ENCODE data around the gene GALNT9.

The GALNT9 gene

DNA sequence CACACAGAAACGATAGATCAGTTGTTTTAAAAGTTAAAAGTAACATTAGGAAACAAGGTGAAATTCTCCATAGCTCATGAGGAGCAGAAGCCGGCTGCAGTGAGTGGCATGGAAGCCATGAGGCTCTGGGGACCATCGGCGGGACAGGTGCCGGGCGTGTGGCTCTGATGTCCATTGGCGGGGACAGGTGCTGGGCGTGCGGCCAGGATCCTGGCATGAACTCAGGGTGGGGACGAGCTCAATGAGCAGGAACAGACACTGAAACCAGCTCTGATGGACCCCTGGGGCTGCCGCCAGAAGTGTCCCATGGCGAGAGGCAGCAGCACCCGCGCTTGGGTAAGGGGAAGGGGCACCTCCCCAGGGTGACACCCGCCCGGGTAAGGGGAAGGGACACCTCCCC, 110.1 kb downstream of the GALNT9 start:
- TF ChIP-seq, protein P1, sequence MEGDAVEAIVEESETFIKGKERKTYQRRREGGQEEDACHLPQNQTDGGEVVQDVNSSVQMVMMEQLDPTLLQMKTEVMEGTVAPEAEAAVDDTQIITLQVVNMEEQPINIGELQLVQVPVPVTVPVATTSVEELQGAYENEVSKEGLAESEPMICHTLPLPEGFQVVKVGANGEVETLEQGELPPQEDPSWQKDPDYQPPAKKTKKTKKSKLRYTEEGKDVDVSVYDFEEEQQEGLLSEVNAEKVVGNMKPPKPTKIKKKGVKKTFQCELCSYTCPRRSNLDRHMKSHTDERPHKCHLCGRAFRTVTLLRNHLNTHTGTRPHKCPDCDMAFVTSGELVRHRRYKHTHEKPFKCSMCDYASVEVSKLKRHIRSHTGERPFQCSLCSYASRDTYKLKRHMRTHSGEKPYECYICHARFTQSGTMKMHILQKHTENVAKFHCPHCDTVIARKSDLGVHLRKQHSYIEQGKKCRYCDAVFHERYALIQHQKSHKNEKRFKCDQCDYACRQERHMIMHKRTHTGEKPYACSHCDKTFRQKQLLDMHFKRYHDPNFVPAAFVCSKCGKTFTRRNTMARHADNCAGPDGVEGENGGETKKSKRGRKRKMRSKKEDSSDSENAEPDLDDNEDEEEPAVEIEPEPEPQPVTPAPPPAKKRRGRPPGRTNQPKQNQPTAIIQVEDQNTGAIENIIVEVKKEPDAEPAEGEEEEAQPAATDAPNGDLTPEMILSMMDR (IDR thresholded peaks at IDR 0.05; ENCODE audit: low read depth, low read length) = no peak

DNA sequence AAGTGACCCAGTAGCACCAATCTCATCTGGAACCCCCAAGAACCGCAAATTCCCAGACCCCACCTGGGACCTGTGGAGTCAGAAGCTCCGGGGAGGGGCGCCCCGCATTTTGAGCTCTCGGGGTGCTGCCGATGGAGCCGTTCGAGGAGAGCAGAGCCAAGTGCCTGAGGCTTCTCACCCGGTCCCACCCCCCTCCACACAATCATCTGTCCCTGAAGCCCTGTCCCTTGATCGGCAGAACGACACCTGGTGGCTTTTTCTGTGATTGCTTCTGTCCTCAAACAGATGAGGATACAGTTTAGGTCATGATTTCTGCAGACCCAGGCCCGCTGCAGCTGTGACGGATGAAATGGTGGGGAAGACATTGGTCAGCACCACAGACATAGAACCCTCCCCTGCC, 110.5 kb downstream of the GALNT9 start:
- TF ChIP-seq, protein P1 (IDR thresholded peaks at IDR 0.05; ENCODE audit: low read depth, low read length) = peak; percentile 38
- peak in 1 of 2 donors; percentile 16 for DNase-seq (ENCODE audit: low read depth in 2 of 2)
- no peak overlapping the region for H3K4me3 ChIP-seq (replicated peaks in 1 of 2; ENCODE audit: low read depth in 2 of 2, low read length in 2 of 2)

More for the DNA sequence above, 110.1 kb downstream of the GALNT9 start:
- no peak for DNase-seq (ENCODE audit: low read depth in 2 of 2)
- no peak overlapping the region for H3K4me3 ChIP-seq (replicated peaks in 1 of 2; ENCODE audit: low read depth in 2 of 2, low read length in 2 of 2)

DNA sequence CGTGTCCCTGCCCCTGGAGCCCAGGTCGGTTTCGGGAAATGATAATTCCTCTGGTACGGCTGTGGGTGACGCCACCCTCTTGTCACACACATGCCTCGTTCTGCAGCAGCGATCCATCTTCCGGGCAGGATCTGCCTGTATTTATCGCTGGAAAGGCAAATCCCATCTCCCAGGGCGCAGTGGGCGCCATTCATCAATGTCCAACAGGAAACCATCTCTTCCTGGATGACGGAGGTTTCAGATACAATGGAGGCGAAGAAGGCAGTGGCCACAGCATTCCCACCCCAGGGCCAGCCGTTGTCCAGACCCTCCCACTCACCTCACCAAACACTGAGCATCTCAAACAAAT, 110.9 kb downstream of the GALNT9 start:
- no peak for DNase-seq (ENCODE audit: low read depth in 2 of 2)

DNA sequence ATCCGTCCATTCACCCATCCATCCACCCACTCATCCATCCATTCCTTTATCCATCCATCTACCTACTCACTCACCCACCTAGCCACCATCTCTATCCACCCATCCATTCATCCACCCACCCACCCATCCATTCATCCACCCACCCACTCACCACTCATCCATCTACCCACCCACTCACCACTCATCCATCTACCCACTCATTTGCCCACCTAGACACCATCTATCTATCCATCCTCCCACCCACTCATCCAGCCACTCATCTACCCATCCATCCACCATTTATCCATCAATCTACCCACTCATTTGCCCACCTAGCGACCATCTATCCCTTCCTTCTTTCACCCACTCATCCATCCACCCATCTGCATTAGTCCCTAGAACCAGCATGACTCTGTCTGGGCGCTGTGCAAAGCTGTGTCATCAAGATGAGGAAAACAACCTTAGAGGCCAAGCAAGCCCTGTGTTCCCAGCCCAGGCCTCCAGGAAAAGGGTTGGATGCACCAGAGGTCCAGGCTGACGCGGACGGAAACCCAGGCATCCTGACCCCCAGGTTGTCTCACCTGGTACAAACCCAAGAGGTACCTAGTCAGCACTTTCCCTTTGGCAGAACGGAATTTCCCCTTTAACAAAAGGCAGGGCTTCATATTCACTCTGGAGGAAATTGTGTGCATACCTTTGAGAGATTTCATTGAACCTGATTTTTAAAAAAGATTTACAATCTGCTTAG, 111.4 kb downstream of the GALNT9 start:
- no peak overlapping the region for H3K4me3 ChIP-seq (replicated peaks in 1 of 2; ENCODE audit: low read depth in 2 of 2, low read length in 2 of 2)
- TF ChIP-seq, protein P1 (IDR thresholded peaks at IDR 0.05; ENCODE audit: low read depth, low read length) = no peak
- no peak for DNase-seq (ENCODE audit: low read depth in 2 of 2)

More for the DNA sequence above, 110.9 kb downstream of the GALNT9 start:
- TF ChIP-seq, protein P1 (IDR thresholded peaks at IDR 0.05; ENCODE audit: low read depth, low read length) = no peak
- H3K4me3 ChIP-seq (replicated peaks in 1 of 2; ENCODE audit: low read depth in 2 of 2, low read length in 2 of 2) = no peak overlapping the region

DNA sequence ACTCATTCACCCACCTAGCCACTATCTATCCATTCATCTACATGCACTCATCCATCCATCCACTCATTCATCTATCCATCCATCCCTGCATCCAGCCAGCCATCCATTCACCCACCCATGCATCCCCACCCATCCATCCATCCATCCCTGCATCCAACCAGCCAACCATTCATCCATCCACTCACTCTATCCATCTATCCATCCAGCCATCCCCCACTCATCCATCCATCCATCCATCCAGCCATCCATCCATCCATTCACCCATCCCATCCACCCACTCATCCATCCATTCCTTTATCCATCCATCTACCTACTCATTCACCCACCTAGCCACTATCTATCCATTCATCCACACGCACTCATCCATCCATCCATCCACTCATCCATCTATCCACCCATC, 112.0 kb downstream of the GALNT9 start:
- no peak overlapping the region for H3K4me3 ChIP-seq (replicated peaks in 1 of 2; ENCODE audit: low read depth in 2 of 2, low read length in 2 of 2)
- no peak for DNase-seq (ENCODE audit: low read depth in 2 of 2)
- TF ChIP-seq, protein P1 (IDR thresholded peaks at IDR 0.05; ENCODE audit: low read depth, low read length) = no peak

DNA sequence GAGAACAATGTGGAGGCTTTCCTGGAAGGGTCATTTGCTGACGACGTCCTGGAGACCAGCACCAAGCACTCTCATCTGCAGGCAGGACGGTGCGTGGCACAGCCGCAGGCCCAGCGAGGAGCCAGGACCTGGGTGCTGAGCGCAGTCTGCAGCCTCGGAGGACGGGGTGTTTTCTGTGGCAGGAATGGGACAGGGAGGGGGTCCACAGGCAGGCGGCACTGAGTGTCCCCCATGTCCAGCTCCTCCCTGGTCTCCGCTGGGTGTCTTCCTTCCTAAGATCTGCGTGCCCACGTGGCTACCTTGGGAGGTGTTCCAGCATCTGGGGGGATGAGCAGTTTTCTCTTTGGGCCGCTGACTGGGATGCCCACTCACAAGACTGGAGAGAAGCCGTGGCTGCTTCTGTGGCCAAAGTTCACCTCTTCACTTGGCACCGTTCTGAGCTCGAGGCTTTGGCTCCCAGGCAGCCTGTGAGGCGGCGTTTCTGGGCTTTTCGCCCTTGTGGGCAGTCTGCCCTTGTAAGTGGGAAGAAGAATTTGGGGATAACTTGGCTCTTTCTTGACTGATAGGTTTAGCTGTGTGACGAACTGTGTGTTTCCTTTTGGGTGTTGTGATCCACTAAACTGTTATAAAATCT, 112.9 kb downstream of the GALNT9 start:
- H3K4me3 ChIP-seq (replicated peaks in 1 of 2; ENCODE audit: low read depth in 2 of 2, low read length in 2 of 2) = no peak overlapping the region
- DNase-seq (ENCODE audit: low read depth in 2 of 2) = no peak
- TF ChIP-seq, protein P1 (IDR thresholded peaks at IDR 0.05; ENCODE audit: low read depth, low read length) = no peak

Measured in cardiac fibroblast (primary cell).